IPS-18c (cell line): ENCODE data around the gene BCL2L2.
A peak's percentile ranks its signal among the peaks of the same experiment; 100 is the strongest.

Experiments
- H3K4me3 ChIP-seq: 2 replicates; pipeline ENCODE4 v1.7.0; 2013; ENCODE audit warnings: low read depth, mild to moderate bottlenecking, low read length, moderate library complexity; ENCODE audit not compliant: insufficient read depth
- H3K9me3 ChIP-seq: one replicate; pipeline ENCODE4 v1.6.1; 2013; ENCODE audit warnings: mild to moderate bottlenecking, low read length, moderate library complexity; ENCODE audit not compliant: control insufficient read depth, insufficient read depth

Gene BCL2L2

DNA sequence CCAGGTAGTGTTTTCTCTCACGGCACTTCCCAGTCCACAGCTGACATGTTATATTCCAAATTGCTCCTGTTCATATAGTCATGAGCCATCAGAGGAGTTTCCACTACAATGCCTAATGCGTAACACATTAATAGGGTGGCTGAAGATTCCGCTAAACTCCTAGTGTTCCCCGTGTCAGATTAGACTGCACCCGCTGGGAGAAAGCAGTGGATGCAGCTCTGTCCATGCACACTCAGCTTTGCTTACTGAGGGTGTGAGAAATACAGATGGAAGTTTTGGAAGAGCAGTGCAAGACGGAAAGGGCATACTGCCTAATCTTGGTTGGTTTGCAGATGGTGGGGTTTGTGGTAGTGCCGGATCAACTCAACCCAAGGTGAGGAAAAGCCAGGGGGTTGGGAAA is 9.5 kb upstream of the BCL2L2 start:
- Histone ChIP-seq H3K9me3 (peaks cover 2% of the 10 kb centered on the region), H3K4me3 (no peak overlapping the region)

- Histone ChIP-seq H3K9me3 (peaks cover 2% of the 10 kb centered on the region), H3K4me3 (no peak overlapping the region)
Observed at GRCh38 chr14:23297611-23298277, 8.9 kb upstream of the BCL2L2 start.

GRCh38 chr14:23299211-23299957 is 7.2 kb upstream of the BCL2L2 start:
- no peak overlapping the region for H3K4me3 ChIP-seq
- peaks cover 2% of the 10 kb centered on the region for H3K9me3 ChIP-seq

DNA sequence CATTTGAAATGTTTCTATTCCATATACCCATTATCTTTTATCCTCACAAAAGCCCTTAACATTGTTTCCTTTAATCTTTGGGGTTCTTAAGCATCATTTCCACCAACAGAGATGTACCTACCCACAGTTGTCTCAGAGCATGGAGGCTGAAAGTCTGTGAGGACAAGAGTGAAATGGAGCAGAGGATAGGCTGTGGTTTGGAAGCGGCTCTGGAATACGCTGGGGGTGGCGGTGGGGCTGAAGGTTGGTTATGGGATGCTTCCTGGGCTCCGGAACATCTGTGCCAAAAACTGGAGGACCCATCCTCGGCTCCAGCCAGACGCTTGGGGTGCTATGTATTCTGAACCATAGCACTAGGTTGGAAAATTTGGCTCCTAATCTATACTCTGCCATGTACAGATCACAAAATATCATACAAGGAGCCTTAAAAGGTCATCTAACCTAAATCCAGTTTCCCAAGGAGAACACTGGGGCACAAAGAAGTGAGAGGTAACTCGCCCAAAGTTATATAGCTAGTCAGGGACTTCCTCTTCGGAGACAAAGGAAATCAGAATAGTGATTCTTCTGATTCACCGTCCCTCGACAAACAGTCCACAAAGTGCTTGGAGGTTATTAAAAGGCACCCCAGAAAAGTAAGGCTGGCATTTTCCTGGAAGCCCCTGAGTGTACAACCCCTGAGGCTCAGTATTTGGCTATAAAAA is 6.5 kb upstream of the BCL2L2 start:
- H3K4me3 ChIP-seq, result peak overlapping the region; percentile 66; the same call in 1 of the 2 replicates
- H3K9me3 ChIP-seq, result peaks cover 2% of the 10 kb centered on the region

DNA sequence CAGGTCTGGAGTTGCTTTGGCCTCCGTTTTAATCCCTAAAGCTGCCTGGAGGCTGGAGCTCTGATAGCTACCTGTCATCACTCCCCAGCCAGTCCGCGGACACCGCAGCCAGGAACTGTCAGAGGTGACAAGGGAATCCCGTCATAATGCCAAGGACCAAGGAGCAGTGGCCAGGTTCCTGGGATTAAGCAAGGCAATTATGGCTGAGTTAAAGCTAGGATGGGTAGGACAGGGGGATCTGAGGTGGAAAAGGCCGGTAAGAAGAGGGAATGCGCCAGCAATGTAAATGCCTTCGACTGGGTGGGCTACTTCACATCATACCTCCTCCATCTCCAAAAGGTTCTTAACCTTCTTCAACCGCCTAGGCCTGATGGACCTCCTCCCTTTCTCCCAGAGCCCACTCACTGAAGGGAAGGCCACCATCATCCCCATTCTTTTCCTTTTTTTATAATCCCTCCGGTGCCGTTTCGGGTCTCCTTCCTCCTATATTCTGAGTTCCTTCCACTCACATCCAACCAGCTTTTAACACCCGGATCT is 5.9 kb upstream of the BCL2L2 start:
- H3K4me3 ChIP-seq, result peak overlapping the region; percentile 66
- peaks cover 2% of the 10 kb centered on the region for H3K9me3 ChIP-seq

- Histone ChIP-seq H3K9me3 (peaks cover 2% of the 10 kb centered on the region), H3K4me3 (peak overlapping the region; percentile 77)
Observed at GRCh38 chr14:23301288-23301968, 5.2 kb upstream of the BCL2L2 start.

DNA sequence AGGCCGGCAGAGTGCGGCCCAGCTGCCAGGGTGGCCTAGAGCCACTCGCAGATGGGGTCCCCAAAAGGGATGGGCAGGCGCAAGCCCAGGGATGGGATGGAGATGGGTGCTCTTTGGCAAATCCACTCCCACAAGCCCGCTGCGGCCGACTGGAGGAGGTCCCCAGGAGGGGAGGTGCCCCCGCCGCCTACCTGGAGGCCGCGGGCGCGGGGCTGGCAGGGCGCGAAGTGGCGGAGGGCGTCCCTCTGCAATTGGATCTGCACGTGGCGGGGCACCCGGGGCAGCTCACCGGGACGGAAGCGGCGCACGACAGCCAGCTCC is 4.7 kb upstream of the BCL2L2 start:
- Histone ChIP-seq H3K4me3 (peak overlapping the region; percentile 77), H3K9me3 (peaks cover 2% of the 10 kb centered on the region)

- H3K9me3 ChIP-seq, result peaks cover 1% of the 10 kb centered on the region
- peak within 1 kb of the TSS; percentile 77 for H3K4me3 ChIP-seq
Observed at GRCh38 chr14:23302290-23303225, 4.1 kb upstream of the BCL2L2 start, which contains the start of gene PPP1R3E. TSS of gene PPP1R3E (minus strand) at chr14:23302859. CDS start at chr14:23302576, 283 bp downstream.

DNA sequence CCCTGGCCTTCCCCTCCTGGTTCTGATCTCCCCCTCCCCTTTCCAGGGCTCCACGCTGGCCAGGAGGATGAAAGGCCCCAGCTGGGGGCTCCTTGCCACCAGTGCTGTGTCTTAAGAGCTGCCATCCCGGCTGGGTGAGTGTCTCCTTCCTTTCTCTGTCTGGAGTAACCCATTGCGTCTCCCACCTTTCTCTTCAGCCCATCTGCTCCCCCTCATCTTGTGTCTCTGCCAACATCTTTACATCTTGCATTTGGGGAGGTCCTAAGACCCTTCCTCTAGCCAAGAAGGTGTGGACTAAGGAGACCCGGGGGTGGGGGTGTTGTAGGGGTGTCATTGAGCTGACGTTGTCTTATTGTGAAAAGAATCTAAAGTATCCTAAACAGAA is 505 bp downstream of the BCL2L2 start:
- H3K4me3 ChIP-seq, result peak overlapping the region; percentile 90

DNA sequence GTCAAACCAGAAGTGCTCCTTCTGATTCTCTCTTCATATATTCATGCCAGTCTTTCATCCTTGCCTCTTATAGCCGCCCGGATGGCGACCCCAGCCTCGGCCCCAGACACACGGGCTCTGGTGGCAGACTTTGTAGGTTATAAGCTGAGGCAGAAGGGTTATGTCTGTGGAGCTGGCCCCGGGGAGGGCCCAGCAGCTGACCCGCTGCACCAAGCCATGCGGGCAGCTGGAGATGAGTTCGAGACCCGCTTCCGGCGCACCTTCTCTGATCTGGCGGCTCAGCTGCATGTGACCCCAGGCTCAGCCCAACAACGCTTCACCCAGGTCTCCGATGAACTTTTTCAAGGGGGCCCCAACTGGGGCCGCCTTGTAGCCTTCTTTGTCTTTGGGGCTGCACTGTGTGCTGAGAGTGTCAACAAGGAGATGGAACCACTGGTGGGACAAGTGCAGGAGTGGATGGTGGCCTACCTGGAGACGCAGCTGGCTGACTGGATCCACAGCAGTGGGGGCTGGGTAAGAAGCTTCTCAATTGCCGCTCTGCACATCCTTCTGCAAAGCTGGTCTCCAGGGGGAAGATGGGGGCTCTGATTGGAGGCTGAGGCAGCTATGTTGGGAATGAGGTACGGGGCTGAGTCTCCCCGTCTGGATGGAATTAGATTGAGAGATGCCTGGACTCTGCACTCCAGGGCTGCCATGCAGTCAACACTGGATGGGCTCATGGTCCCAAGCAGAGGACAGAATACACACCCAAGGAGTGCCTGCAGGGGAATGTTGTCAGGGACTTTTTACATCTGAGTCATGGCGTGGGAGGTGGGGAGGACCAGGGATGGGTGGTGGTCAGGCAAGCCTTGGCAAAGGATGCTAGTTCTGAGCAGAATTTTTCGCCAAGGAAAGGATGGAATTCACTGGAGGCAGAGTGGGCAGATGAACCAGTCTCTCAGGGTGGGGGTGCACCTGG is 1.3 kb downstream of the BCL2L2 start:
- Histone ChIP-seq H3K9me3 (no peaks in the 10 kb centered on the region), H3K4me3 (peak overlapping the region; percentile 90)

More for the DNA sequence above, 505 bp downstream of the BCL2L2 start:
- no peaks in the 10 kb centered on the region for H3K9me3 ChIP-seq

- Histone ChIP-seq H3K9me3 (no peaks in the 10 kb centered on the region), H3K4me3 (no peak overlapping the region)
Observed at GRCh38 chr14:23308721-23309445, 2.2 kb downstream of the BCL2L2 start.

GRCh38 chr14:23310546-23310945 is 3.9 kb downstream of the BCL2L2 start:
- H3K9me3 ChIP-seq, result no peaks in the 10 kb centered on the region
- no peak overlapping the region for H3K4me3 ChIP-seq

GRCh38 chr14:23316300-23316699 is 9.7 kb downstream of the BCL2L2 start:
- no peak overlapping the region for H3K4me3 ChIP-seq
- H3K9me3 ChIP-seq, result no peaks in the 10 kb centered on the region

DNA sequence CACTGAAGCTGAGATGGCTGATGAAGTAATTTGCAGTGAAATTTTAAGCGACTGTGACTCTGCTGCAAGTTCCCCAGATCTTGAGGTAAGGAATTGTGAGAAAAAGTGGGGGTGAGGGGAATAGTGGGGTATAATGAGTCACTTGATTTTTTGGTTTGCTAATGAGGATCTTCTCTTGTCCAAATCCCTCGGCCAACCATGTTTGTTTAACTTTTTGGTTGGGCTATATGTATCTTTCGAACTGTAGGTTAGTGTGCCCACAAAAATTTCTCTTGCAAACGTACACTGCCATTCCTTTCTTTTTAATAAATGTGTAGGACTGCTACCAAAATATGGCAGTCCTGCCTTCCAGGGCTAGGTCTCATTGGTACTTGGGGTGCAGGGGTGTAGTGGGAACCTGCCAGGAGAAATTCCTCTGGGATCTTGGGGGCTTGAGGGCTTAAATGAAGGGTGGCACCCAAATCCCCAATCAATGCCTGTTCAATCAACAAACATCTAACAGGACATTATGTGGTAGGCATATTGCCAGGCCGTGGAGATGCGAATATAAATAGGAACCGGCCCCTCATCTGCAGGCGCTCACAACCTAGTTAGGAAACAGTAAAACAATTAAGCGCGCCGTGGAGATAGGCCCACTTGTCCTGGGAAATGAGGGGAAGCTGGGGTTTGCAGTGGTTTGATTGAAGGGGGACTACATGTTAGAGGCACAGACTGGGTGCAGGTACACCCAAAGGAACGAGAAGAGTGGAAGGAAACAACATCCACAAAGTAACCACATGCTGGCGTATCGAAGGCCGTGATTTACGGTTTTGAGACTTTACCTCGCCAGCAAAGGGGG is 13.3 kb downstream of the BCL2L2 start:
- H3K4me3 ChIP-seq, result peak overlapping the region; percentile 59
- no peaks in the 10 kb centered on the region for H3K9me3 ChIP-seq
